T47D (cell line): ENCODE measurements around the gene PPP3CB.
A peak's percentile ranks its signal among the peaks of the same experiment; 100 is the strongest.

Experiments
- DNase-seq, 2 experiments: peaks; one replicate each; pipeline versions ENCODE4 v3.0.0 to v3.0.0-alpha.2; 2011 to 2012; ENCODE audit warnings: low read depth in 1 of 2, low spot score in 1 of 2
- JUND ChIP-seq: IDR thresholded peaks from 2 replicates; pipeline ENCODE4 v1.6.1; 2012; ENCODE audit warnings: low read depth
- in situ Hi-C: cut with HindIII; loops from 2 replicates; pipeline ENCODE4 v1.10.0; 2016; ENCODE audit warnings: low sequenced_read_pairs, low pct_unique_long_range_greater_than_20kb

PPP3CB gene

GRCh38 chr10:73503037-73503436, 7.2 kb upstream of the PPP3CB start:
- DNase-seq = no peak
- no peak for TF ChIP-seq JUND
- in situ Hi-C loops = no loop called here

GRCh38 chr10:73501651-73502050, 5.8 kb upstream of the PPP3CB start:
- in situ Hi-C loops = no loop called here

GRCh38 chr10:73497623-73498022, 1.8 kb upstream of the PPP3CB start:
- in situ Hi-C loops = no loop called here
- no peak for TF ChIP-seq JUND
- DNase-seq = no peak

More at GRCh38 chr10:73501651-73502050, 5.8 kb upstream of the PPP3CB start:
- TF ChIP-seq JUND = no peak
- DNase-seq = no peak

GRCh38 chr10:73495226-73495883, 469 bp downstream of the PPP3CB start:
- peak; percentile 16 for TF ChIP-seq JUND
- in situ Hi-C loops = no loop called here

GRCh38 chr10:73494877-73495225, 973 bp downstream of the PPP3CB start:
- DNase-seq = no peak
- TF ChIP-seq JUND = no peak
- in situ Hi-C loops = no loop called here

More at GRCh38 chr10:73495226-73495883, 469 bp downstream of the PPP3CB start:
- DNase-seq = peak; percentile 95 to 96

GRCh38 chr10:73494213-73494612, 1.6 kb downstream of the PPP3CB start:
- TF ChIP-seq JUND = no peak
- in situ Hi-C loops = no loop called here
- DNase-seq = no peak

- DNase-seq = no peak
- in situ Hi-C loops = no loop called here
- TF ChIP-seq JUND = no peak
These were observed 2.0 kb downstream of the PPP3CB start for GRCh38 chr10:73493781-73494180.

GRCh38 chr10:73486601-73487000, 9.2 kb downstream of the PPP3CB start:
- TF ChIP-seq JUND = no peak
- DNase-seq = no peak
- in situ Hi-C loops = no loop called here

- DNase-seq = no peak
- in situ Hi-C loops = no loop called here
- TF ChIP-seq JUND = no peak
These were observed 10.5 kb downstream of the PPP3CB start for GRCh38 chr10:73485320-73485719.

- no peak for TF ChIP-seq JUND
- no peak for DNase-seq
- in situ Hi-C loops = no loop called here
These were observed 15.7 kb downstream of the PPP3CB start for GRCh38 chr10:73480158-73480557.

- TF ChIP-seq JUND = no peak
- no peak for DNase-seq
- in situ Hi-C loops = no loop called here
These were observed 17.2 kb downstream of the PPP3CB start for GRCh38 chr10:73478636-73479035.

GRCh38 chr10:73471226-73471625, 24.6 kb downstream of the PPP3CB start:
- DNase-seq = no peak
- in situ Hi-C loops = no loop called here
- no peak for TF ChIP-seq JUND

- no peak for DNase-seq
- in situ Hi-C loops = no loop called here
- no peak for TF ChIP-seq JUND
These were observed 26.2 kb downstream of the PPP3CB start for GRCh38 chr10:73469579-73469978.

GRCh38 chr10:73467206-73467605, 28.6 kb downstream of the PPP3CB start:
- TF ChIP-seq JUND = no peak
- in situ Hi-C loops = no loop called here

More at GRCh38 chr10:73467206-73467605, 28.6 kb downstream of the PPP3CB start:
- no peak for DNase-seq
